ENCODE results near the gene SORCS2. TPM values are rescaled to one million over a fixed set of nuclear protein-coding genes. Genes with fewer than 3 reads are reported as not detected.
"Not testable (repeated sequence)": the region's sequence is repeated elsewhere in the genome, so short reads cannot be mapped to it uniquely, and the experiment has no call there.

The SORCS2 gene
- total RNA-seq, 2 experiments from 2014 or later: 0.03 TPM; not detected in 1

DNA sequence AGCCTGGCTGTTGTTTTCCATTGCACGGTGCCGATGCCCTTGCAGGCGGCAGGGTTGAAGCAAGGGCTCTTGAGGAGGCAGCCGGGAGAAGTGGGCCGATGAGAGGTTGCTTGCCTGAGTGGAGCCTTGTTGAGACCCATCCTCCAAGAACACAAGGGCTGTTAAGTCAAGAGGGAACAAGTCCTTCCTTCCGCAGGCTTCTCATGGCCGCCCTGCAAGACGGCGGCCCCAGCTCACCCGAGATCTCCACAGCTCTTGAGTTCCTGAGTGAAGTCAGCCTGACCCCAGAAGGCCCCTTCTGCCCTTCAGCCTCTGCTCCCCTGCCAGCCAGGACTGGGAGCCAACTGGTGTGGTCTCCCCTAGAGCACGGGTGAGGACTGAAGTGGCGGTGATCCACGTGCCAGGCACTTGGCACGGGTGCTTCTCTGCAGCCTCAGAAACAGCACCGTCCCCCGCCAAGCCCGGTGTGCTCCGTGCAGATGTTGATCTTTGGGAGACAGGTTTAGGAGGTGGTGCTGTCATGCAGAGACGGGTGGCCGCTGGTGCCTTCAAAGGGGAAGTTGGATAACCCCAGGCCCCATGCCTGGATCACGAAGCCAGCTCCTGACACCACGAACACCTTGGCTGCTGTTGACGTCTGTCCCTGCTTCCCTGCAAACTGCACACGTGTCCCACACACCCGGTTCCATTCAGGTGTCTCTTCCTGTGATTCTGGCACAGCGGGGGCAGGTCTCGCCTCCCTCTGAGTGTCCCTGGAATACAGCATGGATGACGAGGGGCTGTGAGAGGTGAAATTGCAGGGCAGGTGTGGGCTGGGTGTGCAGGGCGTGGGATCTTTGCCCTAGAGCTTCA is 406.8 kb downstream of the SORCS2 start:
- Histone ChIP-seq H3K36me3 (ENCODE audit: insufficient read depth, low read length) (no peaks in the 10 kb centered on the region), H3K9me2 (ENCODE audit: insufficient read depth, low read length) (no peaks in the 10 kb centered on the region), H3K4me3 (ENCODE audit: low read depth, low read length, poor library complexity, severe bottlenecking) (no peak overlapping the region), H2AFZ (ENCODE audit: low read length) (no peak overlapping the region), H3K9me3 (ENCODE audit: low read length) (no peaks in the 10 kb centered on the region), H4K20me1 (ENCODE audit: insufficient read depth, low read length) (no peaks in the 10 kb centered on the region), H3K4me1 (ENCODE audit: insufficient read depth, low read length, poor library complexity, severe bottlenecking) (no peaks in the 10 kb centered on the region), H3K79me2 (ENCODE audit: insufficient read depth, low read depth, low read length) (no peaks in the 10 kb centered on the region), H3K4me2 (ENCODE audit: low read length) (no peak overlapping the region), H3K27ac (ENCODE audit: low read depth, low read length, poor library complexity, severe bottlenecking) (no peak overlapping the region)
- no TSS peak for BruUV-seq (replicated peaks)
- no peak for DNase-seq (ENCODE audit: low spot score)
- intact Hi-C loops (cut with micrococcal nuclease; ENCODE audit: unreplicated experiment): no loop called here
- TF ChIP-seq EZH2phosphoT487 (IDR thresholded peaks at IDR 0.05; ENCODE audit: borderline replicate concordance, low read depth, low read length): no peak
- TF ChIP-seq, protein P1, sequence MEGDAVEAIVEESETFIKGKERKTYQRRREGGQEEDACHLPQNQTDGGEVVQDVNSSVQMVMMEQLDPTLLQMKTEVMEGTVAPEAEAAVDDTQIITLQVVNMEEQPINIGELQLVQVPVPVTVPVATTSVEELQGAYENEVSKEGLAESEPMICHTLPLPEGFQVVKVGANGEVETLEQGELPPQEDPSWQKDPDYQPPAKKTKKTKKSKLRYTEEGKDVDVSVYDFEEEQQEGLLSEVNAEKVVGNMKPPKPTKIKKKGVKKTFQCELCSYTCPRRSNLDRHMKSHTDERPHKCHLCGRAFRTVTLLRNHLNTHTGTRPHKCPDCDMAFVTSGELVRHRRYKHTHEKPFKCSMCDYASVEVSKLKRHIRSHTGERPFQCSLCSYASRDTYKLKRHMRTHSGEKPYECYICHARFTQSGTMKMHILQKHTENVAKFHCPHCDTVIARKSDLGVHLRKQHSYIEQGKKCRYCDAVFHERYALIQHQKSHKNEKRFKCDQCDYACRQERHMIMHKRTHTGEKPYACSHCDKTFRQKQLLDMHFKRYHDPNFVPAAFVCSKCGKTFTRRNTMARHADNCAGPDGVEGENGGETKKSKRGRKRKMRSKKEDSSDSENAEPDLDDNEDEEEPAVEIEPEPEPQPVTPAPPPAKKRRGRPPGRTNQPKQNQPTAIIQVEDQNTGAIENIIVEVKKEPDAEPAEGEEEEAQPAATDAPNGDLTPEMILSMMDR (conservative IDR thresholded peaks at IDR 0.05; ENCODE audit: low read length): no peak
- ChIA-PET POLR2A (no interaction called here), CTCF (ENCODE audit: unreplicated experiment) (no interaction called here)

DNA sequence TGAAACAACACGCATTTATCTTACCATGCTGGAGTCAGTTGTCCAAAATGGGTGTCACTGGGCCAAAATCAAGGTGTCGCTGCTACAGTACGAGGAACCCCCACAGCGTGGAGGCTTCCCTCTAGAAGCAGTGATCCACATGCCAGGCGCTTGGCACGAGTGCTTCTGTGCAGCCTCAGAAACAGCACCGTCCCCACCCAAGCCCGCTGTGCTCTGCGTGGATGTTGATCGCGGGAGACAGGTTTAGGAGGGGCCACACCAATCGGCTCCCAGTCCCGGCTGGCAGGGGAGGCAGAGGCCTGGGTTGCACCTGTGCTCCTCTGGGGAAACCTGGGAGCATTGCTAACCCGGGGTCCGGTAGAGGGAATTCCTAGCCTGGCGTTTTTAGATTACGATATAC is 407.9 kb downstream of the SORCS2 start:
- no peak overlapping the region for H3K4me3 ChIP-seq (ENCODE audit: low read depth, low read length, poor library complexity, severe bottlenecking)
- H3K4me1 ChIP-seq (ENCODE audit: insufficient read depth, low read length, poor library complexity, severe bottlenecking): no peaks in the 10 kb centered on the region
- H3K79me2 ChIP-seq (ENCODE audit: insufficient read depth, low read depth, low read length): no peaks in the 10 kb centered on the region
- H3K9me2 ChIP-seq (ENCODE audit: insufficient read depth, low read length): no peaks in the 10 kb centered on the region
- no peak overlapping the region for H3K4me2 ChIP-seq (ENCODE audit: low read length)
- H4K20me1 ChIP-seq (ENCODE audit: insufficient read depth, low read length): no peaks in the 10 kb centered on the region
- TF ChIP-seq EZH2phosphoT487 (IDR thresholded peaks at IDR 0.05; ENCODE audit: borderline replicate concordance, low read depth, low read length): no peak
- TF ChIP-seq, protein P1 (conservative IDR thresholded peaks at IDR 0.05; ENCODE audit: low read length): no peak
- no peaks in the 10 kb centered on the region for H3K36me3 ChIP-seq (ENCODE audit: insufficient read depth, low read length)
- intact Hi-C loops (cut with micrococcal nuclease; ENCODE audit: unreplicated experiment): no loop called here
- POLR2A ChIA-PET: no interaction called here
- no peak for DNase-seq (ENCODE audit: low spot score)
- CTCF ChIA-PET (ENCODE audit: unreplicated experiment): no interaction called here
- BruUV-seq (replicated peaks): no TSS peak
- no peak overlapping the region for H3K27ac ChIP-seq (ENCODE audit: low read depth, low read length, poor library complexity, severe bottlenecking)
- H2AFZ ChIP-seq (ENCODE audit: low read length): no peak overlapping the region
- no peaks in the 10 kb centered on the region for H3K9me3 ChIP-seq (ENCODE audit: low read length)

DNA sequence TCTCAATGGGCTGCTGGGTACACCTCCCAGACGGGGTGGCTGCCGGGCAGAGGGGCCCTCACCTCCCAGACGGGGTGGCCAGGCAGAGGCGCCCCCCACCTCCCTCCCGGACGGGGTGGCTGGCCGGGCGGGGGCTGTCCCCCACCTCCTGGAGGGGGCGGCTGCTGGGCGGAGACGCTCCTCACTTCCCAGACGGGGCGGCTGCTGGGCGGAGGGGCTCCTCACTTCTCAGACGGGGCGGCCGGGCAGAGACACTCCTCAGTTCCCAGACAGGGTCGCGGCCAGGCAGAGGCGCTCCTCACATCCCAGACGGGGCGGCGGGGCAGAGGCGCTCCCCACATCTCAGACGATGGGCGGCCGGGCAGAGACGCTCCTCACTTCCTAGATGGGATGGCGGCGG is 409.8 kb downstream of the SORCS2 start:
- H3K9me3 ChIP-seq (ENCODE audit: low read length); H3K9me2 ChIP-seq (ENCODE audit: insufficient read depth, low read length); H3K27ac ChIP-seq (ENCODE audit: low read depth, low read length, poor library complexity, severe bottlenecking); H2AFZ ChIP-seq (ENCODE audit: low read length); POLR2A ChIA-PET; DNase-seq (ENCODE audit: low spot score); H3K79me2 ChIP-seq (ENCODE audit: insufficient read depth, low read depth, low read length); H3K4me3 ChIP-seq (ENCODE audit: low read depth, low read length, poor library complexity, severe bottlenecking); H3K36me3 ChIP-seq (ENCODE audit: insufficient read depth, low read length); CTCF ChIA-PET (ENCODE audit: unreplicated experiment); H3K4me1 ChIP-seq (ENCODE audit: insufficient read depth, low read length, poor library complexity, severe bottlenecking); H4K20me1 ChIP-seq (ENCODE audit: insufficient read depth, low read length); BruUV-seq (replicated peaks); H3K4me2 ChIP-seq (ENCODE audit: low read length); intact Hi-C loops (cut with micrococcal nuclease; ENCODE audit: unreplicated experiment): not testable (repeated sequence)

All from OCI-LY7 (cell line).